Calu3 (cell line): Measurements from ENCODE around the gene ARL8A. TPM values are rescaled to one million over a fixed set of nuclear protein-coding genes. Genes with fewer than 3 reads are reported as not detected.

Experiments used
- BruUV-seq: library from RNA; stranded (reverse); fragments of 400-500 nt; replicated peaks from 2 replicates; lab custom pipeline; 2021; lab: Mats Ljungman, UMichigan
- CTCF ChIA-PET: fragments of 300-600 bp; sonication (Branson Sonifier 250); formaldehyde crosslinking; loops from one replicate; lab custom pipeline; 2022; ENCODE audit warnings: antibody characterized with exemption; lab: Charles Lee
- DNase-seq: peaks from one replicate; pipeline ENCODE4 v3.0.0; 2022
- H3K27ac Mint-ChIP-seq: one replicate; pipeline ENCODE4 v1.8.0; 2022; ENCODE audit warnings: mixed read lengths; ENCODE audit not compliant: unreplicated experiment
- H3K27me3 Mint-ChIP-seq: one replicate; pipeline ENCODE4 v1.8.0; 2022; ENCODE audit warnings: mixed read lengths; ENCODE audit not compliant: unreplicated experiment
- H3K36me3 Mint-ChIP-seq: one replicate; pipeline ENCODE4 v1.8.0; 2022; ENCODE audit warnings: mild to moderate bottlenecking, moderate library complexity, mixed read lengths; ENCODE audit not compliant: insufficient read depth, unreplicated experiment
- H3K4me1 Mint-ChIP-seq: one replicate; pipeline ENCODE4 v1.8.0; 2022; ENCODE audit warnings: mild to moderate bottlenecking, low read depth, mixed read lengths; ENCODE audit not compliant: unreplicated experiment
- H3K4me3 Mint-ChIP-seq: one replicate; pipeline ENCODE4 v1.8.0; 2022; ENCODE audit warnings: mild to moderate bottlenecking, low read depth, moderate library complexity, mixed read lengths; ENCODE audit not compliant: unreplicated experiment
- H3K9me3 Mint-ChIP-seq: one replicate; pipeline ENCODE4 v1.8.0; 2022; ENCODE audit warnings: low read depth, mixed read lengths; ENCODE audit not compliant: unreplicated experiment
- intact Hi-C: fragments of 100-400 bp; cut with micrococcal nuclease; formaldehyde crosslinking; loops from one replicate; pipeline ENCODE4 v1.10.0; 2022; ENCODE audit not compliant: unreplicated experiment
- total RNA-seq: library from RNA; stranded (reverse); gene quantifications from 2 replicates; pipeline ENCODE4 v1.2.3, GENCODE V29; 2022
- TF ChIP-seq, protein P1 (sequence below): fragments of 200-600 bp; IDR thresholded peaks from one replicate; pipeline ENCODE4 v1.8.0; 2022; ENCODE audit warnings: antibody characterized with exemption; ENCODE audit not compliant: unreplicated experiment

ARL8A gene
- total RNA-seq, 1 experiment from 2014 or later: 64.1 TPM

DNA sequence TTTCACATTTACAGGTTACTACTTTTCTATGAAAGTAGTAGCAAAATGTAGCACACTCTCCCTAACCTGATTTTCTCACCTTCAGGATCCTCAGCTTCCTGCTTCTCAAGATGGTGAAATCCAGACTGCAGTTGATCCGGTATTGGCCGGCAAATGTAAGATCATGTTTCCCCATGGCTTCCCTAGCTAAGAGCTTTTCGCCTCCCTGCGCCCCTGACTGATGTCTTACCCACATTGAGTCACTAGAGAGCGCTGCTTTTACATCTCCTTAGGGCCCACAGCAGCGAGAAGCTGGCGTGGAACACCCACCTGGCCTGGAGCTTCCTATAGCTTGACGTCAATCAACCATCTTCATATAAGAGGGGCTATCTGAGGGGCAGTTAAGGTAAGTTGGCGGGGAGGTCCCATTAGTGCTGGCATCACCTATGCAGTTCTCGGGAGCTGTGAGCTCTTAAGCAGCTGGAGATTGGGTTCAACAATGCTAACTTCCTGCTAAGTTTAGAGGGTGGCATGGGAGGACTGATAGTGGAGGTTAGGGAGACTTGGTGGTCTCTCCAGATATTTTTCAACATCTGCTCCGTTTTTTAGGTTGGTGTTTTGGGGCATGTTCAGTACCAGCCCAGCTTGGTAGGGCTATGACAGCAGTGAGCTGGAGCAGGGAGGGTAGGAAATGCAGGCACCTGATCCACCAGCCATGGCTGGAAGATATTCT is 10.4 kb upstream of the ARL8A start:
- CTCF ChIA-PET: interaction anchor here (0.8 to 1.7 kb wide), 8 partner anchors 9 to 565 kb away, joined by 3 to 5 read pairs (median 4); partner anchors contain the start of gene LGR6
- H3K27ac Mint-ChIP-seq: peak overlapping the region; percentile 25
- peaks cover 10% of the 10 kb centered on the region for H3K27me3 Mint-ChIP-seq
- H3K4me1 Mint-ChIP-seq: peaks cover 17% of the 10 kb centered on the region
- H3K4me3 Mint-ChIP-seq: no peak overlapping the region
- H3K36me3 Mint-ChIP-seq: no peaks in the 10 kb centered on the region
- TF ChIP-seq, protein P1, sequence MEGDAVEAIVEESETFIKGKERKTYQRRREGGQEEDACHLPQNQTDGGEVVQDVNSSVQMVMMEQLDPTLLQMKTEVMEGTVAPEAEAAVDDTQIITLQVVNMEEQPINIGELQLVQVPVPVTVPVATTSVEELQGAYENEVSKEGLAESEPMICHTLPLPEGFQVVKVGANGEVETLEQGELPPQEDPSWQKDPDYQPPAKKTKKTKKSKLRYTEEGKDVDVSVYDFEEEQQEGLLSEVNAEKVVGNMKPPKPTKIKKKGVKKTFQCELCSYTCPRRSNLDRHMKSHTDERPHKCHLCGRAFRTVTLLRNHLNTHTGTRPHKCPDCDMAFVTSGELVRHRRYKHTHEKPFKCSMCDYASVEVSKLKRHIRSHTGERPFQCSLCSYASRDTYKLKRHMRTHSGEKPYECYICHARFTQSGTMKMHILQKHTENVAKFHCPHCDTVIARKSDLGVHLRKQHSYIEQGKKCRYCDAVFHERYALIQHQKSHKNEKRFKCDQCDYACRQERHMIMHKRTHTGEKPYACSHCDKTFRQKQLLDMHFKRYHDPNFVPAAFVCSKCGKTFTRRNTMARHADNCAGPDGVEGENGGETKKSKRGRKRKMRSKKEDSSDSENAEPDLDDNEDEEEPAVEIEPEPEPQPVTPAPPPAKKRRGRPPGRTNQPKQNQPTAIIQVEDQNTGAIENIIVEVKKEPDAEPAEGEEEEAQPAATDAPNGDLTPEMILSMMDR: peak; percentile 22
- intact Hi-C loops: no loop called here
- peak; percentile 56 for DNase-seq
- BruUV-seq: no TSS peak
- no peaks in the 10 kb centered on the region for H3K9me3 Mint-ChIP-seq

DNA sequence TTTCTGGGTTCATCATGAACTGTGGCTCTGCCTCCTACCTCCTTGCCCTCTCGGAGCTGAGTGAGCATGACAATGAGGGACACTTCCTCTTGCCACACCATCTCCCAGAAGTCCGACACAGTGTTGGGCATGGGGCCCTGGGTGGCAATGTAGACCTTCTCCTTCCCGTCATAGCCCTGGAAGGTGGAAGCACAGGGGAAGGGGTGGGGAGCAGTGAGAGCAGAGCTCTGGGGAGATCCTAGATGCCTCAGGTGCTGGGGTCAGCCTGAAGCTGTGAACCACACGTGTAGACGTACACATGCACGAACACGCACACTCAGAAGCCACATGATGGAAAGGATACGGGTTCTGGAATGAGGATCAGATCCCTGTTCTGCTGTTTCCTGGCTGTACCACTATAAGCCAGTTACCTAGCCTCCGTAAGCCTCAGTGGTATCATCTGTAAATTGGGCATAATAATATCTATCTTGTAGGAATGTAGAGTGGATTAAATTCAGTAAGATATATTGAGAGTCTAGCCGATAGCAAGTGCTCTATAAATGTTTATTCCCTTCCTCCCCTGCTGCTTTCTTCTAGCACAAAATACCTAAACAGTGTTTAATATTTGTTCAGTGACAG is 9.7 kb upstream of the ARL8A start:
- Mint-ChIP-seq H3K4me1 (peaks cover 17% of the 10 kb centered on the region), H3K27ac (peak overlapping the region; percentile 25), H3K4me3 (no peak overlapping the region), H3K9me3 (no peaks in the 10 kb centered on the region), H3K36me3 (no peaks in the 10 kb centered on the region), H3K27me3 (peaks cover 8% of the 10 kb centered on the region)
- TF ChIP-seq, protein P1: no peak
- CTCF ChIA-PET: interaction anchor here (0.5 to 1.7 kb wide), 10 partner anchors 8 to 712 kb away, joined by 3 to 6 read pairs (median 4); partner anchors contain the start of gene LGR6
- DNase-seq: no peak
- no TSS peak for BruUV-seq
- intact Hi-C loops: no loop called here

DNA sequence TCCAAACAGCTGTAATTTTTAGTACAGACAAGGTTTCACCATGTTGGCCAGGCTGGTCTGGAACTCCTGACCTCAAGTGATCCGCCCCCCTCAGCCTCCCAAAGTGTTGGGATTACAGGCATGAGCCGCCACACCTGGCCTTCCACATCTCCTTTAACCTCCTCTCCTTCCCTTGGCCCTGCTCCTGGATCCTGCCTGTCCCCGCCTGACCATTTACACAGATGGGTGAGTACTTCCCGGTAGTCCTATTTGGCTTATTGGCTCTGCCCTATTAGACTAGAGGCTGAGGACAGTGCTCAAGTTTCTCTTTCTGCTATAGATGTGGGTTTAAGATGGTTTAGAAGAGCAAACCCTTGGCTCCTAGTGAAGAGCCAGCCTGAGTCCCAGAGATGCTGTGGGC is 8.7 kb upstream of the ARL8A start:
- Mint-ChIP-seq H3K27me3 (peaks cover 8% of the 10 kb centered on the region), H3K36me3 (no peaks in the 10 kb centered on the region), H3K9me3 (no peaks in the 10 kb centered on the region), H3K4me1 (peaks cover 17% of the 10 kb centered on the region), H3K27ac (no peak overlapping the region), H3K4me3 (no peak overlapping the region)
- TF ChIP-seq, protein P1: no peak
- no TSS peak for BruUV-seq
- DNase-seq: no peak
- CTCF ChIA-PET: interaction anchor here (0.6 to 0.7 kb wide), 2 partner anchors 36 to 707 kb away, joined by 3 to 6 read pairs; no protein-coding TSS in a partner anchor
- intact Hi-C loops: no loop called here

DNA sequence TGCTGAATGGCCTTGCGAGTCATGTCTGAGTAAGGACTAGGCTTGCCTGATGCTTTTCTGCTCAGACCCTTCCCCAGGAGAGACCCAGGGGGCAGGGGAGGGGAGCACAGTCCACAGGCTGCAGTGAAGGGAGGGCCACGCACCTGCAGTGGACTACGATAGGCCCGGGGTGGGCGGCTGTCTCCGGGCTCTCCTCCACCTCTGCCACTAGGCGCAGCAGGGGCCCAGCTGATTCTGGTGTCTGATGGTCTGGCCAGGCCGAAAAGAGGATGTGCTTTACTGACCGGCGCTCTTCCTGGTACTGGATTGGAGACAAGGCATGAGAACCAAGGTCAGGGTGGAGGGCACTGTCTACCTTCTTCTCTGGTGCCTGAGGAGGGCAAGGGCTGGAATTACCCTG is 7.9 kb upstream of the ARL8A start:
- Mint-ChIP-seq H3K4me3 (no peak overlapping the region), H3K27ac (no peak overlapping the region), H3K27me3 (peaks cover 8% of the 10 kb centered on the region), H3K4me1 (peaks cover 17% of the 10 kb centered on the region), H3K36me3 (no peaks in the 10 kb centered on the region), H3K9me3 (no peaks in the 10 kb centered on the region)
- no TSS peak for BruUV-seq
- intact Hi-C loops: no loop called here
- no peak for DNase-seq
- CTCF ChIA-PET: no interaction called here
- TF ChIP-seq, protein P1: no peak
